Pancreas (tissue), 10 donors: ENCODE results near the gene DLG1. TPM values are rescaled to one million over a fixed set of nuclear protein-coding genes. Genes with fewer than 3 reads are reported as not detected.

ENCODE experiments used
- ATAC-seq, 4 donors: fragments of 200-7000 bp; cut with Tn5 transposase; one replicate each; pipeline versions ENCODE4 v1.8.0 to v1.9.1; 2020; ENCODE audit warnings: mild to moderate bottlenecking in 4 of 4, moderate library complexity in 4 of 4
- DNase-seq, 6 donors: peaks; one replicate each; pipeline ENCODE4 v3.0.0-alpha.2; 2020
- FAIRE-seq: peaks from 2 replicates; lab custom pipeline; 2012; peaks lifted over from hg19 to GRCh38; lab: Jason Lieb, UNC
- H3K27ac ChIP-seq, 4 donors: fragments of 200-600 bp; sonication (generic); 1 replicate in 3 of 4; 2 replicates in 1 of 4; pipeline versions ENCODE4 v1.5.0 to v1.8.0; 2020
- H3K27me3 ChIP-seq, 4 donors: fragments of 200-600 bp; one replicate each; pipeline ENCODE4 v1.8.0; 2021
- H3K36me3 ChIP-seq, 3 donors: fragments of 200-600 bp; sonication (generic) in 1 of 3; one replicate each; pipeline versions ENCODE4 v1.5.0 to v1.8.0; 2020 to 2021
- H3K4me1 ChIP-seq, 3 donors: fragments of 200-600 bp; one replicate each; pipeline ENCODE4 v1.8.0; 2021
- H3K4me3 ChIP-seq, 4 donors: fragments of 200-600 bp; sonication (generic) in 2 of 4; one replicate each; pipeline versions ENCODE4 v1.5.0 to v1.8.0; 2020 to 2021
- H3K9me3 ChIP-seq, 4 donors: fragments of 200-600 bp; one replicate each; pipeline ENCODE4 v1.8.0; 2021
- WGBS, 2 donors: extraction: QIAGEN DNeasy Blood & Tissue Kit; methylation state at CpG; one replicate each; pipeline ENCODE4 v1.1.7; 2013; 5-methylcytosine and 5-hydroxymethylcytosine counted together
- intact Hi-C, 3 donors: fragments of 100-400 bp; cut with DNase I; formaldehyde crosslinking; loops; one replicate each; pipeline versions ENCODE4 v1.11.1 to v1.14.2; 2022
- polyA plus RNA-seq, 2 donors: library from polyadenylated mRNA; stranded (reverse); fragments of 200-250 nt; gene quantifications; one replicate each; pipeline ENCODE4 v1.2.3, GENCODE V29; 2013
- total RNA-seq, 6 donors: library from RNA; stranded (reverse); fragmentation: NEBNext Ultra II Directional in 4 of 6; extraction: Animal tissue kit (Norgen Biotek cat#: 25700) in 4 of 6; gene quantifications; one replicate each; pipeline versions ENCODE4 v1.2.1 to v1.2.4, GENCODE V29; 2021 to 2023
- TF ChIP-seq, protein P1 (sequence below), 4 donors: fragments of 200-600 bp; sonication (generic) in 3 of 4; IDR thresholded peaks; one replicate each; pipeline versions ENCODE4 v1.5.0 to v1.8.0; 2021; ENCODE audit warnings: antibody characterized with exemption in 4 of 4
- donor health status: healthy with polysubstance abuse.
- donor health status: DM: no; HTN: no; CAD: no; lungs with moderate emphysema.
- donor health status: DM: no; HTN: no; CAD: no.
- donor health status: control.
- donor health status: control.
- donor health status: Bipolar disorder and iron deficiency.
- donor health status: DM: yes; HTN: yes; CAD: no.
- donor health status: DM: no; HTN: no; CAD: no.
- donor health status: DM: no; HTN: no; CAD: no.
- donor health status: DM: yes; HTN: yes; CAD: no.

The DLG1 gene
- total and polyA plus RNA-seq, 8 donors, result 15.9 to 47.9 (median 28.6) TPM

DNA sequence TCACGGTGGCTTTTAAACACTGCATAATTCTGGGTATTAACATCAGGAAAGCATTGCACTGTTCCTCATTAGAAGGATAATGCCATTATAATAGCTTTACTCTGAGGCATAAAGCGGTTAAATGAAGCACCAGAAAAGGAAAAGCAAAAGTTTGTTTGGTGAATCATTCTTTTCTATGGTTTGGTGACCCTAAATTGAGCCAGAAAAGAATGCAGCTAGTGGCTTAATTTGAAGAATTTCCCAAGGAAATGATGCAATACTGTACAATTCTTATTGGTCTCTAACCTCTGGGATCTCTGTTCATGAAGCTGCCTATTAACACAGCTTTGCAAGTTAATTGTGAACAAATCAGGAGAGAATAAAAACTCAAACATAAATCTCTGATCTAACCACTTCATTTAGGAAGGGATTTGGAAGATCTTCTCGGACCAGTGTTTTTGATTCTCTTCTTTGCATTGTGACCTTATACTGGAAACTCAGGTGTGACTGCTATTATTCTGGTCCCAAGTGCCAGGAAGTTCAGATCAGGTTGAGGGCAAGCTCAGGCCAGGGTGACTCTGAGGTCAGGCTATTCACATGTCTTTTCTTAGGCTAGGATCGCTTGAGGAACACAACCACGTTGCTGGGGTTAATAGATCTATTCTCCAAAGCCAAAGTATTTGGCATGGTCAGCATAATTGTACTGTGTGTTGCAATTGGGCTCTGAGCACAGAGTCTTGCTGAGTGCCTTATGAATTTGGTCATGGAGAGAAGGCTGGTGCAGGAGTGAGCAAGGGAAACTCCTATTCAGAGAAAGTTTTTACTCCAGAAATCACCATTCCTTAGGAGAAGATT, 11.3 kb upstream of the DLG1 start:
- Histone ChIP-seq H3K9me3 (no peaks in the 10 kb centered on the region), H3K4me3 (no peak overlapping the region), H3K36me3 (no peaks in the 10 kb centered on the region), H3K4me1 (peaks cover 0 to 8% (median 0%) of the 10 kb centered on the region in 3 donors), H3K27me3 (no peaks in the 10 kb centered on the region), H3K27ac (no peak overlapping the region)
- FAIRE-seq (no peak), DNase-seq (no peak), ATAC-seq (peak in 3 of 4 donors; percentile 60 to 82 (median 65))
- intact Hi-C loops, result no loop called here
- TF ChIP-seq, protein P1, sequence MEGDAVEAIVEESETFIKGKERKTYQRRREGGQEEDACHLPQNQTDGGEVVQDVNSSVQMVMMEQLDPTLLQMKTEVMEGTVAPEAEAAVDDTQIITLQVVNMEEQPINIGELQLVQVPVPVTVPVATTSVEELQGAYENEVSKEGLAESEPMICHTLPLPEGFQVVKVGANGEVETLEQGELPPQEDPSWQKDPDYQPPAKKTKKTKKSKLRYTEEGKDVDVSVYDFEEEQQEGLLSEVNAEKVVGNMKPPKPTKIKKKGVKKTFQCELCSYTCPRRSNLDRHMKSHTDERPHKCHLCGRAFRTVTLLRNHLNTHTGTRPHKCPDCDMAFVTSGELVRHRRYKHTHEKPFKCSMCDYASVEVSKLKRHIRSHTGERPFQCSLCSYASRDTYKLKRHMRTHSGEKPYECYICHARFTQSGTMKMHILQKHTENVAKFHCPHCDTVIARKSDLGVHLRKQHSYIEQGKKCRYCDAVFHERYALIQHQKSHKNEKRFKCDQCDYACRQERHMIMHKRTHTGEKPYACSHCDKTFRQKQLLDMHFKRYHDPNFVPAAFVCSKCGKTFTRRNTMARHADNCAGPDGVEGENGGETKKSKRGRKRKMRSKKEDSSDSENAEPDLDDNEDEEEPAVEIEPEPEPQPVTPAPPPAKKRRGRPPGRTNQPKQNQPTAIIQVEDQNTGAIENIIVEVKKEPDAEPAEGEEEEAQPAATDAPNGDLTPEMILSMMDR (IDR thresholded peaks at IDR 0.05), result no peak
- WGBS, 2 donors, result 57 to 62% methylated on average over 5 of the region's 5 CpGs

GRCh38 chr3:197308591-197308990, 10.2 kb upstream of the DLG1 start:
- DNase-seq (no peak), FAIRE-seq (no peak), ATAC-seq (peak in 1 of 4 donors; percentile 26)
- 61 to 67% methylated on average over 3 of the region's 3 CpGs for WGBS, 2 donors
- TF ChIP-seq, protein P1 (IDR thresholded peaks at IDR 0.05), result no peak
- Histone ChIP-seq H3K36me3 (no peaks in the 10 kb centered on the region), H3K4me3 (no peak overlapping the region), H3K27ac (no peak overlapping the region), H3K9me3 (no peaks in the 10 kb centered on the region), H3K4me1 (peaks cover 0 to 8% (median 0%) of the 10 kb centered on the region in 3 donors), H3K27me3 (no peaks in the 10 kb centered on the region)
- intact Hi-C loops, result no loop called here

- Histone ChIP-seq H3K27me3 (no peaks in the 10 kb centered on the region), H3K4me3 (no peak overlapping the region), H3K4me1 (peaks cover 0 to 8% (median 0%) of the 10 kb centered on the region in 3 donors), H3K36me3 (no peaks in the 10 kb centered on the region), H3K9me3 (no peaks in the 10 kb centered on the region), H3K27ac (no peak overlapping the region)
- WGBS, 2 donors, result 88% methylated on average over 7 of the region's 7 CpGs
- DNase-seq, result no peak
- TF ChIP-seq, protein P1 (IDR thresholded peaks at IDR 0.05), result no peak
- ATAC-seq, result peak in 2 of 4 donors; percentile 28 to 69
- no peak for FAIRE-seq
- intact Hi-C loops, result no loop called here
Measured at GRCh38 chr3:197306374-197307086, 8.1 kb upstream of the DLG1 start.

DNA sequence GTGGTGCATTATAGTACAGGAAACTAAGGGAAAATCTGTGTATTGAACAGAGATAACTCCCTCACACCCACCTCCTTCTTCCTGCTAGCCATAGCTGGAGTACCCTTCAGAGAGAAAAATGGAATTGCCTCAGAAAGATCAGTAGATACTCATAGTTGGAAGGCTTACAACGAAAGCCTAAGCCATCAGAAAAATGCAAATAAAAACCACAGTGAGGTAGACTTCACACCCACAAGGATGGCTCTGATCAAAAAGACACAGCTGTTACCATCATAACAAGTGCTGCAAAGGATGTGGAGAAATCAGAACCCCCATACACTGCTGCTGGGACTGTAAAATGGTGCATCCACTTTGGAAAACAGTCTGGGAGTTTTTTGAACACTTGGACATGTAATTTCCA, 7.4 kb upstream of the DLG1 start:
- DNase-seq (no peak), ATAC-seq (no peak), FAIRE-seq (no peak)
- H3K4me3 ChIP-seq, result no peak overlapping the region
- no peaks in the 10 kb centered on the region for H3K36me3 ChIP-seq
- 45 to 63% methylated on average over 1 of the region's 1 CpG for WGBS, 2 donors
- TF ChIP-seq, protein P1 (IDR thresholded peaks at IDR 0.05), result no peak
- intact Hi-C loops, result no loop called here
- no peaks in the 10 kb centered on the region for H3K9me3 ChIP-seq
- H3K27ac ChIP-seq, result no peak overlapping the region
- no peaks in the 10 kb centered on the region for H3K27me3 ChIP-seq
- H3K4me1 ChIP-seq, result peaks cover 0 to 8% (median 0%) of the 10 kb centered on the region in 3 donors
